Stimulated activated CD4-positive, alpha-beta T cell treated with anti-CD3 and anti-CD28 coated beads, TNF-alpha, amount 100 ng/mL, for 1 hour (primary cell): ENCODE data around the gene MYO9A.

ENCODE experiments used
- DNase-seq, 3 donors: peaks; one replicate each; pipeline ENCODE4 v3.0.0-alpha.2; 2020; ENCODE audit warnings: low read depth in 3 of 3, low spot score in 1 of 3

MYO9A gene

GRCh38 chr15:71789616-71790015, 328.3 kb downstream of the MYO9A start:
- no peak for DNase-seq

DNA sequence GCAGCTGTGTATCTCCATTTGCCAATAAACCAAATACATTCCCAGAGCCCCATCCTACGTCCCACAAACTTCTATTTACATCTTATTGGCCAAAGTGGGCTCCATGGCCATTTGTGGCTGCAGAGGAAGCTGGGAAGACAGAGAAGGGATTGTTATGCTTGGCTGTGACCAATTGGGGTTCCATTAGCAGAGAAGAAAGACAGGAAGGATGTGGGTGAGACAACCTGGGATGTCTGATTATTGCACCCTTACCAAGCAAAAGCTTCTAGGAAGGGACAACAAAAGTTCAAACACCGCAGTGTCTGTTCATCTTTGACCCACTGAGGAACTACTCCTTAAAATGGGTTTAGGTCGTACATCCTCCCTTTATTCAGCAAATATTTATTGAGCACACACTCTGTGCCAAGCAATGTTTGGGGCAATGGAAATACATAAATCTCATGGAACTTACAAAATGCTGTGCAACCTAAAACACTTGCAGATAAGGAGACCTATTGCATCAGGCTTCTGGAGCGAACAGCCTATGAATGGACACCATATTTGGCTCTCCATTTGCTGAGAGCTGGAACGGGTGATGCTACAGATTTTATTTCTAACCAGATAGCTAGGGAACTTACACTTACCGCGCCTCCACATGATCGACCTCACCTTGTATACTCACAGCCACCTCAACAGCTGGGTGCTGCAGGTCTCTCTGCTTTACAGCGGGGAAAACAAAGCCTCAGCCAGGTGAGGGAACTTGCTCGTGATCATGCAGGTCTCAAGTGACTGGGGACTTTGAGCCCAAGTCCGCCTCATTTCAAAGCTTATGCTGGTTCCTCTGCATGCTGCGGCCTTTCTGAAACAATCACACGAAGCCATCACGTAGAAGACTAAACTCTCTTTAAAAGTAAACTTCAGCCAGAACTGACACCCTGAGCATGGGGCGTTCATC, 329.0 kb downstream of the MYO9A start:
- no peak for DNase-seq

GRCh38 chr15:71786673-71787072, 331.3 kb downstream of the MYO9A start:
- DNase-seq = no peak

DNA sequence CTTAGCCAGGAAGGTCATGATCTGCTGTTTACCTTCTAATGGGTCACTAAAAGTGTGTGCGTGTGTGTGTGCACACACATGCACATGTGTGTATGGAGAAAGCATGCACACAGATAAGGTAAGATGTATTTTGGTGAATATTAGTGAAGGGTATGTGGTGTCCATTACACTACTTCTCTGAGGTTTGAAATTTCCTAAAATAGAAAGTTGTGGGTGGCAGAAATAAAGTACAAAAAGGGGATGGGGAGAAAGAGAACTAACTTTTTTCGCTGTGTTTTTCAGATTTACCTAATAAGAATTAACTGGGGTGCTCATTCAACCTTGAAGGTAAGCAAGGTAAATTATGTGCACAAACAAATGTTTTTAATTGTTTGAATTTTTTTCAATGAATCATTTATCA, 332.0 kb downstream of the MYO9A start:
- no peak for DNase-seq

DNA sequence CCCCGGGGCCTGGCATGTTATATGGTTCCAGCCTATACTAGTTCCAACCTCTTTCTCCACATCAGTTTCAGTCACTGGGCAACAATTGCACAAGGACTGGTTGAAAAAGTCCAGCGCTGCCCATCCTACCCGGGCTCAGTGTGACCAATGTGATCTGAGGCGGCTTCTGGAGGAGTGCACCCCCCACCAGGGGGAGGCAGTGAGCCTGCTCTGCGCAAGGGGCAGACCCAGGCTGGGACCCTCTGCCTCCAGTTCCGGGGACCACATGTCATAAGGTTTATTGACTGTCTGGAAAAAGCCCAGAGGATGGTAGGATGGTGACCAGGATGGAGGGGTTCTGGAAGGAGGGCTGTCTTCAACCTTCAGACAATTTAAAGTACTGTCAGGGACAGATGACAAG, 333.2 kb downstream of the MYO9A start:
- peak in 1 of 3 donors; percentile 6 for DNase-seq

DNA sequence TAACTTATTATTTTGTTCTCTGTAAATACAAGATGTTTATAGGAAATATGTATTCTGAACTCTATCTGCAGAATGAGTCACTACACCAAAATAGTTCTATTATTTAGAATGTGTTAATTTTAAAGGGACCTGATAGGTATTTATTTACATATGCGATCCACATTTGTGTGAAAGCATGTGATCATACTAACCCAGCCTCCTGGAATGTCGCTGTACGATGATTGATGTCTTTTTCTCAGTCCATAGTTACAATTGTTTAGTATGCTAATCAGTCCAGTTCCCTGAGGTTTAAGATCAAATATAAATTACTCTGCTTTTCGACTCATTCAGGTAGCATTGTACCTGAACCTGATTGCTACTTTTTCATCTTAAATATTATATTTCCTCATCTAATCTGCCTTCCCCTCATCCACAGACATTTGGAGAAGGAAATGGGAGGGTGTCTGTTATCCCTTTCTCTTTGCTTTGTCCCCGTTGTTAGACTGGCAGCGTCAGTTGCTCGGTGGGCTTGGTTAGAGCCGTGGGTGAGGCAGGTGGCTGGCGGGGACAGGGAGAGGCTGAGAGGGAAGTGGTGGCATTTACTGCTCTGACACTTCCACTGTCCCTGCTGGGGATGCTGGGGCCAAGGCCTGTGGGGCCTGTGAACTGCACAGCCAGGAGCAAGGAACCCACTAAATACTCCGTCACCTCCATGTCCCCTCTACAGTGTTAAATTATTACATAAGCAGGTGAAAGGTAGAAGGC, 335.4 kb downstream of the MYO9A start:
- no peak for DNase-seq

DNA sequence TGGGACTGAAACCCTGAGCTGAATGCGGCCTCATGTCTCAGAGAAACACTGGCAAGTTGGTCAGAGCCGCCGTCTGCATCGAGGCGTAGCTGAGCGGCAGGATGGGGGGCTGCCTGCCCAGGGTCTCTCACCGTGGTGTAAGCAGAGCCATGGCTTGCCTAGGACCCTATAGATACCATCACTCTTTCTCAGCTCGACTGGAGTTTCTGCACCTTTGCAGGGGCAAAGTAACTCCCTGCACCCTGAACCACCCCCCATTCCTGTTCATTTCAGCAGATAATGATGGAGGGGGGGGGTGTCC, 336.0 kb downstream of the MYO9A start:
- DNase-seq = no peak

GRCh38 chr15:71781179-71781964, 336.6 kb downstream of the MYO9A start:
- DNase-seq = no peak

DNA sequence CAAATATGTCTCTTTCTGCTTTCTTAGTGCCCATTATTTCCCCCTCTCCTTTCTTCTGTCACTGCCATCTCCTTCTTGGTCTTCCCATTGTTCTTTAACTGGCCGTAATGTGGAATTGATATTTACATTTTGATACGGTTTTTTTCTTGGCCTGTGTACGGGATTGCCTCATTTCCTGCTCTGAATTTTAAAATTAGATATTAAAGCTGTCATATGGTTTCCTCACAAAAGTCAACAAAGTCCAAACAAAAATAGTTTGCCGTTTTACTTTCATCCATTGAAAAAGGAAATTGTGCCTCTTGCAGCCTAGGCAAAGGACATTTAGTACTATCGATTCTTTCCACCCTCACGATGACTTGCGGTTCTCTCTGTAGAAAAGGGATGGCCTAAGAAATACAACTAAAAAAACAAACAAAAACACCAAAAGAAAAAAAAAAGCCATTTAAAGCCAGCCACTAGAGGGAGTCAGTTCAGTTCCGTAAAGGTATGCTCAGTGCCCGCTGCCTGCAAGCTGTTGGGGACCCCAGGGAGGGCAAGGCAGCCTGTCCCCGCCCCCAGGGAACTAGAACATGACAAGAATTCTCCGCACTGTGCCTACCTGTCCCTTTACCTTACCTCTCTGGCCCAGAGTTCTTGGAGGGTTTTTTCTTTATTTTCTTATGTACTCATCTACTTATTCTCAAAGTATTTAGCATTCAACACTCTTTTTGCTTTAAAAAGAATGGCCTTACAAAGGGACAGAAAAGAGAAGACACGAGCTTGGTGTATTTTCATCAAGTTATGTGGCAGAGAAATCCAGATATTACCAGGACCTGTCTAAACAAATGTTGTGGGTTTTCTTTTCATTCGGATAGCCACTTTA, 337.6 kb downstream of the MYO9A start:
- no peak for DNase-seq

- DNase-seq = no peak
These were observed 338.7 kb downstream of the MYO9A start for GRCh38 chr15:71779073-71779797.

DNA sequence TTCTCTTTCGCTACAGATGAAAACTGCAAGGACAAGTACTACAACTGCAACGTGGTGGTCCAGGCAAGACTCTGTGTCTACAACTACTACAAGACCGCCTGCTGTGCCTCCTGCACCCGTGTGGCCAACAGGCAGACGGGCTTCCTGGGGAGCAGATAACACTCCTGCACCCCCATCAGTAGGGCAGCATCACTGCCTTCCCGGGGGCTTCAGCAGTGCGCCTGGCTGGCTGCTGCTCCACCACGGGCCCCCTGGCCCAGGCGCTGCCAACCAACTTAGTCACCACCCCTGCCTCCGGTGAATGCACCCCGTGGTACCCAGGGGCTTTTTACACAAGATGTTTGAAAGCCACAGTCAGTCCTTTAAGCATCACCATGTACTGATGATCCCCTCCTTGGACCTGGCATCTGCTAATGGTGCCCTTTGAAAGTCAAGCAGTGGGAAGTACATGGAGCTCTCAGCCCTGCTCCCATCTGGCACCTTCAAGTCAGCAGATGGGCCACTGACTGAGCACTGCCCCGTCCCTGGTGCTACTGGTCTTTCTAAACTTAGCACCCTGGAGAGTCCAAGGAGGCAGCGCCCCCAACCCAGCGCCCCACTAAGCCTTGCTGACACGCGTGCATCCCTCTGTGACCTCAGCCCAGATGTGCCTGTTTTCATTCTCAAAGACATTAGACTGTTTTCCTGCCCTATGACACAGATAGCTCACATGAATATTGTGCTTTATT, 340.6 kb downstream of the MYO9A start:
- no peak for DNase-seq

DNA sequence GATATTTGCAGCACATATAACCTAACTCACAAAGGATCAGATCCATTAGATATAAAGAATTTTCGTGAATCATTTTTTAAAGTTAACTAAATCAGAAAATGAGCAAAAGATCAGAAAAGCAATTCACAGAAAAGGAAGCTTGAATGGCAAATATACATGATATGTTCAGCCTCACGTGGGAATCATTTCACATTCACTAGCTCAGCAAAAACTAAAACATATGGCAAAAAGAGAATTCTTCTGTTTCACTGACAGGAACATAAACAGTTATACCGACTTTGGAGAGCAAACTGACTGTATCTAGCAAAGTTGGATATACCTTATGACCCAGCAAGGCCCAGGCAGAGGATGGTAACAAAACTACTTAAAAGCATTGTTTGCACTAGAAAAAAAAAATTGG, 341.6 kb downstream of the MYO9A start:
- no peak for DNase-seq

- no peak for DNase-seq
These were observed 342.1 kb downstream of the MYO9A start for GRCh38 chr15:71775856-71776255.

- no peak for DNase-seq
These were observed 344.6 kb downstream of the MYO9A start for GRCh38 chr15:71773206-71773859.
